Endodermal cell (in vitro differentiated cells): Measurements from ENCODE around the gene TOR1A. TPM values are rescaled to one million over a fixed set of nuclear protein-coding genes. Genes with fewer than 3 reads are reported as not detected.

Experiments
- DNase-seq: peaks from one replicate; pipeline ENCODE4 v3.0.0-alpha.2; 2017
- H3K27ac ChIP-seq: 2 replicates; pipeline ENCODE4 v1.5.1; 2013; ENCODE audit warnings: mild to moderate bottlenecking, low read depth, low read length, moderate library complexity
- H3K27me3 ChIP-seq: 2 replicates; pipeline ENCODE4 v1.6.1; 2013; ENCODE audit warnings: mild to moderate bottlenecking, low read length, moderate library complexity; ENCODE audit not compliant: insufficient read depth, control insufficient read depth, poor library complexity, severe bottlenecking
- H3K36me3 ChIP-seq: 2 replicates; pipeline ENCODE4 v1.7.0; 2013; ENCODE audit warnings: mild to moderate bottlenecking, low read length, moderate library complexity; ENCODE audit not compliant: control insufficient read depth, insufficient read depth
- H3K4me1 ChIP-seq: one replicate; pipeline ENCODE4 v1.7.0; 2013; ENCODE audit warnings: low read length; ENCODE audit not compliant: control insufficient read depth, insufficient read depth
- H3K4me3 ChIP-seq: 2 replicates; pipeline ENCODE4 v1.5.1; 2013; ENCODE audit warnings: mild to moderate bottlenecking, low read length, moderate library complexity
- H3K9ac ChIP-seq: 2 replicates; pipeline ENCODE4 v1.6.1; 2013; ENCODE audit warnings: mild to moderate bottlenecking, low read length, moderate library complexity; ENCODE audit not compliant: poor library complexity, severe bottlenecking; ENCODE audit errors: extremely low read depth
- H3K9me3 ChIP-seq: 2 replicates; pipeline ENCODE4 v1.6.1; 2013; ENCODE audit warnings: mild to moderate bottlenecking, low read length, moderate library complexity; ENCODE audit not compliant: control insufficient read depth
- H3K27ac Mint-ChIP-seq: 2 replicates; pipeline ENCODE4 v1.8.0; 2020; ENCODE audit warnings: mixed read lengths
- H3K27me3 Mint-ChIP-seq: 2 replicates; pipeline ENCODE4 v1.8.0; 2021; ENCODE audit warnings: mild to moderate bottlenecking, mixed read lengths; ENCODE audit not compliant: insufficient read depth
- H3K36me3 Mint-ChIP-seq: 2 replicates; pipeline ENCODE4 v1.8.0; 2020; ENCODE audit warnings: low read depth, mixed read lengths
- H3K4me1 Mint-ChIP-seq: 2 replicates; pipeline ENCODE4 v1.8.0; 2020; ENCODE audit warnings: mixed read lengths
- H3K4me3 Mint-ChIP-seq: 2 replicates; pipeline ENCODE4 v1.8.0; 2020; ENCODE audit warnings: mild to moderate bottlenecking, moderate library complexity, mixed read lengths
- H3K9me3 Mint-ChIP-seq: 2 replicates; pipeline ENCODE4 v1.8.0; 2020; ENCODE audit warnings: mild to moderate bottlenecking, mixed read lengths
- CTCF ChIP-seq: fragments of 200-600 bp; sonication (generic); conservative IDR thresholded peaks from 2 replicates; pipeline ENCODE4 v1.5.0; 2021; ENCODE audit warnings: antibody characterized with exemption, mild to moderate bottlenecking
- WGBS, 2 experiments: methylation state at CpG; one replicate each; pipeline versions ENCODE4 v1.1.5 to v1.1.7; 2013; ENCODE audit warnings: missing lambda C conversion rate in 2 of 2, mixed read lengths in 1 of 2; ENCODE audit not compliant: insufficient coverage in 1 of 2, insufficient read length in 1 of 2; 5-methylcytosine and 5-hydroxymethylcytosine counted together
- total RNA-seq, 2 donors: library from RNA; stranded (reverse); fragmentation: NEBNext Ultra II Directional in 1 of 2; extraction: Animal tissue kit (Norgen Biotek cat#: 25700) in 1 of 2; gene quantifications; 2 replicates in 1 of 2; 3 replicates in 1 of 2; pipeline ENCODE4 v1.2.1, GENCODE V29; 2021

TOR1A gene
- total RNA-seq, 2 donors from 2014 or later: 48.4 to 49.9 TPM

GRCh38 chr9:129866394-129867135, 42.6 kb upstream of the TOR1A start:
- H3K27me3 Mint-ChIP-seq: no peaks in the 10 kb centered on the region
- no peak overlapping the region for H3K4me3 ChIP-seq
- H3K4me1 ChIP-seq: no peaks in the 10 kb centered on the region
- no peaks in the 10 kb centered on the region for H3K9me3 ChIP-seq
- peak; percentile 41 for DNase-seq
- TF ChIP-seq CTCF: no peak
- no peak overlapping the region for H3K27ac ChIP-seq
- H3K9me3 Mint-ChIP-seq: no peaks in the 10 kb centered on the region
- H3K9ac ChIP-seq: no peak overlapping the region
- H3K4me3 Mint-ChIP-seq: no peak overlapping the region
- peaks cover 31% of the 10 kb centered on the region for H3K36me3 Mint-ChIP-seq
- H3K27me3 ChIP-seq: no peaks in the 10 kb centered on the region
- 87 to 93% methylated on average over 11 to 17 of the region's 17 CpGs for WGBS, 2 experiments
- H3K27ac Mint-ChIP-seq: no peak overlapping the region
- H3K4me1 Mint-ChIP-seq: no peaks in the 10 kb centered on the region
- peaks cover 10% of the 10 kb centered on the region for H3K36me3 ChIP-seq

- Histone ChIP-seq H3K27ac (no peak overlapping the region), H3K36me3 (peaks cover 17% of the 10 kb centered on the region), H3K9ac (no peak overlapping the region), H3K4me3 (no peak overlapping the region), H3K9me3 (no peaks in the 10 kb centered on the region), H3K27me3 (no peaks in the 10 kb centered on the region), H3K4me1 (no peaks in the 10 kb centered on the region)
- peaks cover 31% of the 10 kb centered on the region for H3K36me3 Mint-ChIP-seq
- no peak for DNase-seq
- H3K27me3 Mint-ChIP-seq: no peaks in the 10 kb centered on the region
- 81% methylated on average over 7 to 14 of the region's 14 CpGs for WGBS, 2 experiments
- H3K4me3 Mint-ChIP-seq: no peak overlapping the region
- no peaks in the 10 kb centered on the region for H3K4me1 Mint-ChIP-seq
- TF ChIP-seq CTCF: no peak
- peak overlapping the region; percentile 70 for H3K27ac Mint-ChIP-seq
- no peaks in the 10 kb centered on the region for H3K9me3 Mint-ChIP-seq
Observed at GRCh38 chr9:129865668-129866320, 41.9 kb upstream of the TOR1A start.

GRCh38 chr9:129864991-129865647, 41.2 kb upstream of the TOR1A start:
- Mint-ChIP-seq H3K4me1 (no peaks in the 10 kb centered on the region), H3K4me3 (no peak overlapping the region), H3K9me3 (no peaks in the 10 kb centered on the region), H3K27me3 (no peaks in the 10 kb centered on the region), H3K27ac (no peak overlapping the region), H3K36me3 (peaks cover 31% of the 10 kb centered on the region)
- no peak for DNase-seq
- Histone ChIP-seq H3K4me3 (no peak overlapping the region), H3K4me1 (no peaks in the 10 kb centered on the region), H3K36me3 (peaks cover 17% of the 10 kb centered on the region), H3K27ac (no peak overlapping the region), H3K9me3 (no peaks in the 10 kb centered on the region), H3K9ac (no peak overlapping the region), H3K27me3 (no peaks in the 10 kb centered on the region)
- TF ChIP-seq CTCF: no peak
- WGBS, 2 experiments: 63 to 67% methylated on average over 5 to 11 of the region's 11 CpGs
